Measurements from ENCODE around the gene CARM1.
"Not testable (repeated sequence)": the region's sequence is repeated elsewhere in the genome, so short reads cannot be mapped to it uniquely, and the experiment has no call there.

The CARM1 gene

DNA sequence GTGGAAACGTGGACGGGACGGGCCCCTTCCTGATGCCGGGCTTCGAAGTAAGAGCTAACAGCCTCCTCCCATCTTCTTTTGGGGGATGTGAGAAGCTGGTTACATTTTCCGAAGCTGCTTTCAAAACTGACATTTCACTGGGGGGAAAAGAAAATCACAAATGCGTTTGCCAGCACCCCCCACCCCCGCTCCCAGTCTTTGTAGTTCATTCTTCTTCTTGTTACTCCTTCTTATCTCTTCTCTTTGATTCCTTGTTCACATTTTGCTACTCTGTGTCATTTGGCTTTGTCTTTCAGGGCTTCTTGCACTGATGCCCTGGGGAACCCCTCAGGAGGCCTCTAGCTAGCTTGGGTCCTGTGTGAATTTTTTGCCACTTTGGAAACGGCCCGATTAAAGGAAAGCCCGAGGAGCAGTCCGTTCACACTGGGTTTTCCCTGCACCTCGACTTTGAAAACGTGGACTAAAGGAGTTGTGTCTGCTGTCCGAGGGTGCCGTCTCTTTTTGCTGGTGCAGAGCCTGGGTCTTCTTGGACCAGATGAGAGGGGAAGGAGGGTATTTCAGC lies 1.3 kb downstream of the CARM1 start:
- no peak for DNase-seq (ENCODE audit: low read depth in 1 of 2, low spot score in 1 of 2)

DNA sequence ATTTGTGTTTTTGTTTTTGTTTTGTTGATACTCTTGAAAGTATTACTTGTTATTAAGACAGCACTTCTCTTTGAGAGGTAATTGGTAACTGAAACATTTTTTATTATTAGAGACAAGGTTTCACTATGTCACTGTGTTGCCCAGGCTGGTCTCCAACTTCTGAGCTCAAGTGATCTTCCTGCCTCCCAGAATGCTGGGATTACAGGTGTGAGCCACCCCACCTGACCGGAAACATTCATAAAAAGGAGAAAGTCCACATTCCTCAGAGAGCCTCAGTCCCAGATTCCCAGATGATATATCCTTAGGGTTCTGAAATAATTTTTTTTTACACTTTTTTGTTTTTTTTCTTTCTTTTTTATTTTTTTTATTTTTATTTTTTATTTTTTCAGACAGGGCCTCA lies 2.7 kb downstream of the CARM1 start:
- DNase-seq (ENCODE audit: low read depth in 1 of 2, low spot score in 1 of 2) = no peak

DNA sequence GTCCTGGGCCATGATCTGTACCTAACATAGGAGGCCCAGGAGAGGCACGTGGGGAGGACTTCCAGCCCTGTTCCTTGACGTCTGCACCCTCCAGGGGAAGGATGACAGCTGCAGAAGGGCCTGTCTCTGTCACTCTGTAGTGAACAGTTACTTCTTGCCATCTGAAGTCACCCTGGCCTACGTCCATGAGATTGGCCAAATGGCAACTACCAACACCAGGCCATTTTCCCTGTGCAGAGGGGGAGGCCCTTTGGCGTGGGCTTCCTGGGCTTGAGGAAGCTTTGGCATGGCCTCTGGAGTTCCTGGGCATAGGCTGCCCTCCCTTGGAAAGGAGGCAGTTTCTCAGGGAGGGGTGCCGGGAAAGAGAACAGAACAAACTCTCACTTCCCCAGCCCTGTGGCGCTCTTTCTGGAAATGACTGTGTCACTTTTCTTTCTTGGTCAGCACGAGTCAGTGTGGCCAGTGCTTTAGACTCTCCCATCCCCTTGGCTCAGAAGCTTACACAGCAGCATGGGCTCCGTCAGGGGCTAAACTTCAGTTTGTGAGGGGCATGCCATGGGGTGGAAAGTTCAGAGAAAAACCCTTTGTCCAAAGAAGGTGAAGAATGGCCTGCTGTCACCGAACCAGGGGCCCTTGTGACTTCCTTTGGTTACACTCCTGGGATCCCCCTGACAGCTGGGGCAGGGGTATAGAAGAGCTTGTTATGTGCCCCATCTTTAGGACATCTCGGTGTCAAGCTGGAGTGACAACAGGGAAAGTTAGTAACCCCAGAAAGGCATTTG lies 5.3 kb downstream of the CARM1 start:
- no peak for DNase-seq (ENCODE audit: low read depth in 1 of 2, low spot score in 1 of 2)

DNA sequence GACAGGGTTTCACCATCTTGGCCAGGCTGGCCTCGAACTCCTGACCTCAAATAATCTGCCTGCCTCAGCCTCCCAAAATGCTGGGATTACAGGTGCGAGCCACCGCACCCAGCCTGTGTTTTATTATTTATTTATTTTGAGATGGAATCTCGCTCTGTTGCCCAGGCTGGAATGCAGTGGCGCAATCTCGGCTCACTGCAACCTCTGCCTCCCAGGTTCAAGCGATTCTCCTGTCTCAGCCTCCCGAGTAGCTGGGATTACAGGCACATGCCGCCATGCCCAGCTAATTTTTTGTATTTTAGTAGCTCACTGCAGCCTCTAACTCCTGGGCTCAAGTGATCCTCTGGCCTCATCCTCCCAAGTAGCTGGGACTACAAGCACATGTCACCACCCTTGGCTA lies 6.3 kb downstream of the CARM1 start:
- not testable (repeated sequence) for DNase-seq (ENCODE audit: low read depth in 1 of 2, low spot score in 1 of 2)

DNA sequence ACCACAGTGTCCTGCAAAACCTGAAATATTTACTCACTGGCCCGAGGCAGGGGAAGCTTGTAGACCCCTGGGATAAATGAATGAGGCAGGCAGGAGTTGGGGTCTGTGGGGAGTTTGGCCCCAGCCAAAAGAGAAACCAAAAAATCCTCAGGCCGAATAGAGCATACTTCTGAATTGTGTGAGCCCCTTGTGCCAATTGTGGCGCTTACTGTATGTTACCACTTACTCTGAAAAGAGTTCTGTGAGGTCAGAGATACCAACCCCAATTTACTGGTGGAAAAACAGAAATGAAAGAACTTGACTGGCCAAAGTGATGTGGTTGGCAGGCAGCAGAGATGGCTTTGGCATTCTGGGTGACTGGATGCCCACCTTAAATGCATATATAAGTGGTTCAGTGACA lies 6.9 kb downstream of the CARM1 start:
- no peak for DNase-seq (ENCODE audit: low read depth in 1 of 2, low spot score in 1 of 2)

DNA sequence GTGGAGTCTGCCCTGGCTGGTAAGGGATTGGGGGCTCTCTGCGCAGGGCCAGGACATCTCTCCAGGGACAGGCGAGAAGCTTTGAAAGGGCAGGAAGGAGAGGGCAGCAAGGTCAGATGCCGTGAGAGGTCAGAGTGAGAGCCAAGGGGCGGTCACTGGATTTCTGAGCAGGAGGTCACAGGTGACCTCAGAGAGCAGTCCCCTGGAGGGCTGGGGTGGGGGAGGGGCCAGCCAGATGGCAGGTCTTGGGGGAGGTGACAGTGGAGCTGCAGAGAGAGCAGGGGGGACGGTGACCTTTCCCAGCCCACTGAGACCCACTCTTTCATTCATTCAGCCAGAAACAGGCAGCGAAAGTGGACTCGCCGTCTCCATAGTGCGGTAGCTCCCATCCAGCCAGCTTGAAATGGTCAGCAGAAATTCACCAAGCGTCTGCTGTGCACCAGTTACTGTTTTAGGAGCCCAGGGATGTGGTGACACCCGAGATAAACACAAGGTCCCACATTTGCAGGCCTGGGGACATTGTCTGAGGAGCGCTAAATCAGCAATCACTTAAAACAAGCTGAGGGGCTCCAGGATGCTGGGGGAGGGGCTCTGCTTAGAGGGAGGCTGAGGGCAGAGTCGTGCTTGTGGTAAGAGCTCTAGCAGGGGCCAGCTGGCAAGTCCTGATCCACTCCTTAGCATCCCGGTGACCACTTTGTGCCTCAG lies 10.2 kb downstream of the CARM1 start:
- no peak for DNase-seq (ENCODE audit: low read depth in 1 of 2, low spot score in 1 of 2)

DNA sequence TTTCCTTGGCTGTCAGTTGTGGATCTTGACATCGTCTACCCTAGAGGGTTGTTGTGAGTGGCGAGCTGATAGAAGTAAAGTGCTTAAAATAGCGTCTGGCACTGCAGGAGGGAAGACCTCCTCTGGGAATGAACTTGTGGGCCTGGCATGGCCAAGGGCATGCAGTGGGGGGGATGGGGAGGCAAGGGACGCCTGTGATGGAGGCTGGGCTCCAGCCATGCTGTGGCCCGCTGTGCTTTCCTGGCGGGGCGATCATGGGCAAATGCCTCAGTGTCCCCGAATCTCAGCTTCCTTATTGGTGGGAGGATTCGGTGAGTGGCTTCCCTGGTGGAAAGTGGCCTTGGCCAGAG lies 10.7 kb downstream of the CARM1 start:
- no peak for DNase-seq (ENCODE audit: low read depth in 1 of 2, low spot score in 1 of 2)

DNA sequence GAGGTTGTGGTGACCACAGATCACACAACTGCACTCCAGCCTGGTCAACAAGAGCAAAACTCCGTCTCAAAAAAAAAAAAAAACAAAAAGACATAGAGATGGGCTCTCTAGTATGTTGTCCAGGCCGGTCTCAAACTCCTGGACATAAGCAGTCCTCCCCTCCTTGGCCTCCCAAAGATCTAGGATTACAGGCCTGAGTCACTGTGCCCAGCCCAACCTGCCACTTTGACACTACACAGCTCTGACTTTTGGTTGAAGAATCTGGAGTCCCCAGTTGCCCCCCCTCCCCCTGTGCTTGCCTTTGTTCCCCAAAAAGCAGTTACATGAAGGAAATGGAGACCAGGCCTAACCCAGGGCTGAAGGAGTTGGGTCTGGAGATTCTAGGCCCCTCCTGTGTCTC lies 12.9 kb downstream of the CARM1 start:
- no peak for DNase-seq (ENCODE audit: low read depth in 1 of 2, low spot score in 1 of 2)

DNA sequence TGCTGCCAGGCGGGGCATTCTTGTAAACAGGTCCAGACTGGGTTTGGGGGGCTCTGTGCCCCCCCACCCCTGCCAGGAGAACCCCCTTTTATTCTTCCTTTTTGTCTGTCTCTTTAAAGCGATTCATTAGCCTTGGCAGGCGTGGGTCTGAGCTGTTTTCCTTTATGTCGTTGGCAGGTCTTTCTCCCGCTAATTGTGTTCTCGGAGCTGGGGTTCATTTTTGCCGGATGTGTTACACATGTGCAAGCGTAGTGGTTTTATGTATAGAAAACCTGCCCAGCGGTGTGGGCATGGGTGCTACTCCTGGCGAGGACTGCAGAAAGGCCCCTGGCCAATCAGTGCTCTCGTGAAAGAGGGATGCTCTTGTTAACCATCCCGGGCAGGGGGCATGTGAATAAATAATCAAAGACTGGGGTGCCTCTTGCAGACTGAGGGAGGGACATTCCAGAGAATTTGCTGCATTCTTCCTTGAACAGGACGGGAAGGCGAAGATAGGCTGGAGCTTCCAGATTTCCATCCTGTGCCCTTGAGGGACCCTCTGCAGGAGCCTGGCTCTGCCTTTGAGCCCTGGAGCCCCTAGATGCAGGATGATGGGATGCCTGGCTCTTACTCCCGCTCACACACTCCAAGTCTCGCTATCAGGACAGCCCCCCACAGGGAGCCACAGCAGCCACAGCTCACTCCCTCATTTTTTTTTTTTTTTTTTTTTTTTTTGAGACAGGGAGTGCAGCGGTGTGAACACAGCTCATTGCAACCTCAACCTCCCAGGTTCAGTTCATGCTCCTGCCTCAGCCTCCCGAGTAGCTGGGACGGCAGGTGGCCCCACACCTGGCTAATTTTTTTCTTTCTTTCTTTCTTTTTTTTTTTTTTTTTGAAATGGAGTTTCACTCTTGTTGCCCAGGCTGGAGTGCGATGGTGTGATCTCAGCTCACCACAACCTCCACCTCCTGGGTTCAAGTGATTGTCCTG lies 14.1 kb downstream of the CARM1 start:
- DNase-seq (ENCODE audit: low read depth in 1 of 2, low spot score in 1 of 2) = no peak

DNA sequence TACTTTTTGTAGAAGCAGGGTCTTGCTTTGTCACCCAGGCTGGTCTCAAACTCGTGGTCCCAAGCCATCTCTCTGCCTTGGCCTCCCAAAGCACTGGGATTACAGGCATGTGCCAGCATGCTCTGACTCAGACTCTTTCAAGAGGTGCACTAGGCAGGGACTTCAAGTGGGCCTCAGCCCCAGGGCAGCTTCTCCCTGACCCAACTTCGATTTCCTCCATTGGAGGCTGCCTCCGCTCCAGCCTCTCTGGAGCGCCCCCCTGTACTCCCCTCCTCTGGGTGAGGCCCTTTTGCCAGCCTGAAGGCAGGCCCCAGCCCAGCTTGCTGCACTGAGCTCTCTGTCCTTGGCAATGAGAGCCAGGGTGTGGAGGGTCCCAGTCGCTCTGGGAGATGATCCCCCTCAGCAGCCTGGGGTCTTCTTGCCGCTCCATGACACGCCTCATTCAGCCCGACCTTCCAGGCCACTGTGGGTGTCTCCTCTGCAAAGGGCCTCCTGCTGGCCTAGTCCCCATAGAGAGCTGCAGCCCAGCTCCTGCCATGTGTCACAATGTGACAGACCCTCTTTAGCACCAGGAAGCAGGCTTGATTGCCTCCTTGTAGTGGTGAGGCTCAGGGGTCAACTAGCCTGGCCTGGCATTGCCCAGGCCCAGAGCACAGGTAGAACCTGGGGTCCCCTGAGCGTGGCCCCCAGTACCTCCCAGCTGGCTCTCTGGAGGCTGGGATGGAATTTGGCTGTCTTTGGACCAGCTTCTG lies 16.4 kb downstream of the CARM1 start:
- DNase-seq (ENCODE audit: low read depth in 1 of 2, low spot score in 1 of 2) = no peak

DNA sequence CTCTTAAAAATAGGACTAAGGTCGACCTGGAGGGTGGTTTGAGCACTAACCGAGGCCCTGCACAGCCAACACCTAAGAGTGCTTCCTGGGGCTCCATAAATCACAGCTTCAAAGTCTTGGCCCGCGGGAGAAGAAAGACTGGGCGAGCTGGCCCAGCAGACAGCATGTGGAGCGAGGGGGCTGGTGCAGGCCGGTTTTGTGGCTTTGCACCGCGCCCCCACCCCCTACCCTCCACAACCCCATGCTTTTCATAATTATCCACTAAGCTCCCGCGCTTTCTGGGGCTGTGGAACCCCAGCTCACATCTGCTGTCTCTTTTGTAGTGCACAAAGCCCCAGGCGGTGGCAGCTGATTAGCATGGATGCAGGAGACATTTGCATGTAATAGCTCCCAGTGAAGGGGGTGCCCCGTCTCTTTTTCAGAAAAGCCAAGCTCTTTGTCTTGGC lies 17.1 kb downstream of the CARM1 start:
- DNase-seq (ENCODE audit: low read depth in 1 of 2, low spot score in 1 of 2) = no peak

DNA sequence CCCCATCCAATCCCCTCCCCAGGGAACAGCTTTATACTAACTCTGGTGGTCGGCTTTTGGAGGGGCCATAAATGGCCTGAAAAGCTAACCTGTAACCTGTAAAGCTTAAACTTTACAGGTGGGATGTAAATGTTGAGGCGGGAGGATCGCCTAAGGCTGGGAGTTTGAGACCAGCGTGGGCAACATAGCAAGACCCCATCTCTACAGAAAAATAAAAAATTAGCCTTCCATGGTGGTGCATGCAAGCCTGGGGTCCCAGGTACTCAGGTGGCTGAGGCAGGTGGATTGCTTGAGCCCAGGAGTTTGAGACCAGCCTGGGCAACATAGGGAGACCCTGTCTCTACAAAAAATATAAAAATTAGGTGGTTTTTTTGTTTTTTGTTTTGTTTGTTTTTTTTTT lies 18.5 kb downstream of the CARM1 start:
- DNase-seq (ENCODE audit: low read depth in 1 of 2, low spot score in 1 of 2) = no peak

DNA sequence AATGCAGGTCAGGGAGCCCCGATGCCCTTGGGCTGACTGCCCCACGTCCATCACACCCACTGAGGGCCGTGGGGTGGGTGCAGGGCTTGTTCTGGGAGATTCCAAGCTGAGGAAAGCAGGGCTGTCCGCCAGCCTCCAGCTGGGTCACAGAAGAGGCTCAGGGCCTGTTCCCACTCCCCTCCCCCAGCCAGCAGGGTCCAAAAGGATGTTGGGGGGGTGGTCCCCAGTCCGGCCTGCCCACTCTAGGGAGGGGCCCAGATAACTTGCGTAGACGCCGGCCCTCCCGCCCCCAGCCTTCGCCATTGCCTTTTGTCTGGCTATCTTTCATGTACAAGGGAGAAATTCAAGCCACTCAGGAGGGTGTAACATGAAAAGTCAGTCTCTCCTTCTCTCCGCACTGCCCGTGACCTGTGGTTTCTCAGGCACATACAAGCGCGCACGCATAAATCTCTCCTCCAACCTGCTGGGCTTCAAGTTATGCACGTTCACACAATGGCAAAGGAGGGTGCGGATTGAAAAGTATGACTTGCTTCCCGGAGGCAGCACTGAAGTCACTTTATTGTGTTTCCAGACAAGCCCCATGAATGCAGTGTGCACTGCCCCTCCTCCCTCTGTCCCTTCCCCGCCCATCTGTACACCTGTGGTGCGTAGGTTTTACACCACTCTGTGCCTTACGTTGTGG lies 20.2 kb downstream of the CARM1 start:
- no peak for DNase-seq (ENCODE audit: low read depth in 1 of 2, low spot score in 1 of 2)

DNA sequence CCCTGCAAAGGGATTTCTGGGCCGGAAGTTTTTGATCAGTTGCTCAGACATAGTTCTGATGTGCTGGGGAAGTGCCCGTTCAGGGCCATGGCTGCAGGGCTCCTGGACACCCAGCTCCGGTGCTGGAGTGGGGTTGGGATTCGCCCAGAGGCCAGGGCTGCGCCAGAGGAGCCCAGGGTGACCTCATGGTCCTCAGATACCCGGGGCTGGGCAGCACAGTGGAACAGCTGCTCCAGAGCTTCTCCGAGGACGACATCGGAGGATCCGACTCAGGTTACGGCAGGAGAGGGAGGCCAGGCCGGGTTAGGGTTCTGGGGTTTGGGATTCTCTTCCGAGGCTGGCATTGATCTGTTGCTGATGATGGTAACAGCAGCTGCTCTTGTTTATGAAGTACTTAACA lies 20.9 kb downstream of the CARM1 start:
- no peak for DNase-seq (ENCODE audit: low read depth in 1 of 2, low spot score in 1 of 2)

DNA sequence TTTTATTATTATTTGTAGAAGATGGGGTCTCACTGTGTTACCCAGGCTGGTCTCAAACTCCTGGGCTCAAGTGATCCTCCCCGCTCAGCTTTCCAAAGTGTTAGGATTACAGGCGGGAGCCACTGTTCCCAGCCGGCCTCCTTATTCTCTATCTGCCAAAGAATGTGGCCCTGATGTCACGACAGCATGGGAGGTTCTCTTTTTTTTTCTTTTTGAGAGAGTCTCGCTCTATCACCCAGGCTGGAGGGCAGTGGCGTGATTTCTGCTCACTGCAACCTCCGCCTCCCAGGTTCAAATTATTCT lies 23.5 kb downstream of the CARM1 start:
- DNase-seq (ENCODE audit: low read depth in 1 of 2, low spot score in 1 of 2) = no peak

DNA sequence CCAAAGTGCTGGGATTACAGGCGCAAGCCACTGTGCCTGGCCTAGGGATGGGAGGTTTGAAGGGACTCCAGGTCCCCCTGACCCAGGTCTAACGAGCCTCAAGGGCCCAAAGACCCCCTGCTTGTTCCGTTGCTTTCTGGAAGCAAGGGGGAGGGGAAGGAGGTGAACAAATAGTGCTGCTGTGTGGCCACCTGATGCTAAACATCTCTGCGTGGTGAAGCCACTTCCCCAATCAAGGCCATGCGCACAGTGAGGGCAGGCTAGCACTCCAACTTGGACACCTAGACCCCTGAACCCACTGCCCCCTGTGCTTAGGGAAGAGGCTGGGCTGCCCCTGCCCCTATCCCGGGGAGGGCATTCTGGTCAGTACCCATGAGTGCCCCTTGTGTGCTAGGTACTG lies 24.0 kb downstream of the CARM1 start:
- no peak for DNase-seq (ENCODE audit: low read depth in 1 of 2, low spot score in 1 of 2)

DNA sequence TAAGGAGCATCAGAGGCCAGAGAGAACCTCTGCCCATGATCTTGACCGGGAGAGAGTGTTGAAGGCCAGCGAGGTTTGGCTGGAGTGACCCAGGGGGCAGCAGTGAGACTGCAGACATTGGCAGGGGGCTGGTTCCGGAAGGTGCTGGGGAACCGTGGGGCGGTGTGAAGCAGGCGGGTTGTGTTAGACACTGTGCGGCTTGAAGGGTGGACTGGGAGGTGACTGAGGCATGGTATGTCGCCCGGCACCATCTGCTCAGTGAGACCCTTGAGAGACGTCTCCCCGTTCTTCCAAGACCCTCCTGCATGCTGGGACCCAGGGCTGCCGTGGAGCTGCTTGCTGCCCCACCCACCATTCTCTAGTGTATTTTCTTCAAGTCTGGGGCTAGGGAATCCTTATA lies 24.6 kb downstream of the CARM1 start:
- DNase-seq (ENCODE audit: low read depth in 1 of 2, low spot score in 1 of 2) = no peak

DNA sequence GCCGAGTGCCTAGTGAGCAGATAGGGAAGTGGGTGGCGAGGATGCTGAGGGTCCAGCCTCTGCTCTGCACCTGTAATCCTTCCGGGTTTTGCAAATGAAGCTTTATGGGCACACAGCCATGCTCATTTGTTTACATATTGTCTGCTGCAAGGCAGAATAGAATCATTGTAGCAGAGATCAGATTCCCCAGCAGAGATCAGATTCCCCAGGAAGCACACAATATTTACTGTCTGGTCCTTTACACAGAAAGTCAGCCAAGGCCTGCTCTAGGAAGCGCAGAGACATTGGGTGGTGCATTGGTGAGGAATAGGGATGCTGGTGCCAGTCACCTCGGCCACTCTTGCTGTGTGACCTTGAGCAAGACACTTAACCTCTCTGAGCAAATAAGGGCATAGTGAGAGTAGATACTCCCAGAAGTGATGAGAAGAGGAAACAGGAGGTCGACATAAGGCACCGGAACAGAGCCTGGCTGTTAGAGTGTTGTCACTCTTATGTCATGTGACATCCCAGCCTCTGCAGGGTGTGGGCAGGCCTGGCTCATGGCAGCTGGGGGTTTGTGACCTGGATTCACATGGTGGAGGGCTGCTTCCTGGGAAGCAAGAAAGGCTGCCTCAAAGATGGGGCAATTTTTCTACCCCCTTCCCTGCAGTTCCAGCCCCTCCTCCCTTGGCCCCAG lies 25.6 kb downstream of the CARM1 start:
- no peak for DNase-seq (ENCODE audit: low read depth in 1 of 2, low spot score in 1 of 2)

DNA sequence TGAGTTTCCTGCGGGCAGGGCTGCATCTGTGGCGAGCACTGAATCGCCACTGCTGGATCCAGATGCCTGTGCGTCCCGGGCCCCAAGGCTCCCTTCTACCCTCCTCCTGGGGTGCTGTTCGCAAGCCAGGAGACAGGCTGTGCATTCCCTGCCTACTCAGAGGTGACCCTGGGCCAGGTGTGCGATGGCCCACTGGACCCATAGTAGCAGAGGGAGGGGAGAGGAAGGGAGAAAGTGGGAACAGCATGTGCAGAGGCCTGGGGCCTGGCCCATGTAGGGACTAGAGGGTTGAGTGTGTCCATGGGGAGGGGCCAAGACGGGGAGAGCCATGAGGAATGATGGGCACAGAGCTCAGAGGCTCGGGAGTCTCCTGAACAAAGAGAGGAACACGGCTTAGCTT lies 27.3 kb downstream of the CARM1 start:
- DNase-seq (ENCODE audit: low read depth in 1 of 2, low spot score in 1 of 2) = no peak

DNA sequence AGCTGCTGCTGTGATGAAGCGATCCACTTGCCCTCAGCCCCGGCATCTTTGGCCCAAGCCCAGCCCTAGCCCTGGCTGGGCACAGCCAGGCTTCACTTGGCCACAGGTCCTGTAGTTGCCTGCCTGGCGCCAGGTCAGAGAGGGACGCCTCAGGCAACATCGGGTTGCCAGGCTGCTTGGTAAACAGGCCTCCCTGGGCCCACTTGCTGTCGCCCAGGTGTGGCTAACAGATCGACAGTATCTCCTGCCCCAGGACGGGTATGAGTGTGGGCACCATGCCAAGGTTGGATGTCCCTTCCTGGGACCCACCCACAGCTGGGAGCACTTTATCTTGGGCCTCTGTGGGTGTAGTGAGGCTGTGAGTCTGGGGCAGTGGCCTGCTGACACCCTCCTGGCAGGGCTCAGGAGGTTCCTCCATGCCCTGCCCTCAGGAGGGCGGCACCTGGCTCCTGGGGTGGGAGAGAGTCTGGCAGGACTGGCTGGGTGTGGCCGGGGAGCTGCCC lies 27.8 kb downstream of the CARM1 start:
- DNase-seq (ENCODE audit: low read depth in 1 of 2, low spot score in 1 of 2) = no peak
